H1 (cell line): ENCODE measurements around the gene TPBGL. TPM values are rescaled to one million over a fixed set of nuclear protein-coding genes. Genes with fewer than 3 reads are reported as not detected.

ENCODE experiments used
- CHD7 ChIP-seq: fragments of 300-600 bp; sonication (generic); IDR thresholded peaks from 2 replicates; pipeline ENCODE4 v1.7.1; 2012; ENCODE audit warnings: low read length, moderate library complexity, mild to moderate bottlenecking, inconsistent platforms; ENCODE audit not compliant: insufficient replicate concordance
- HDAC2 ChIP-seq, 2 experiments: fragments of 300-600 bp in 1 of 2; sonication (generic) in 1 of 2; IDR thresholded peaks; 2 replicates each; pipeline ENCODE4 v1.6.1; 2011 to 2012; ENCODE audit warnings: low read depth in 2 of 2, low read length in 2 of 2, mild to moderate bottlenecking in 2 of 2, moderate library complexity in 2 of 2, borderline replicate concordance in 1 of 2, inconsistent platforms in 1 of 2
- JUND ChIP-seq: IDR thresholded peaks from 2 replicates; pipeline ENCODE4 v1.6.1; 2011; ENCODE audit warnings: mild to moderate bottlenecking, improper control_type of control experiment, low read length
- PHF8 ChIP-seq: fragments of 200-600 bp; sonication (generic); conservative IDR thresholded peaks from 2 replicates; pipeline ENCODE4 v1.7.1; 2012; ENCODE audit warnings: low read depth, mild to moderate bottlenecking, inconsistent platforms, low read length, moderate library complexity
- TAF1 ChIP-seq: IDR thresholded peaks from 2 replicates; pipeline ENCODE4 v1.6.1; 2011; ENCODE audit warnings: mild to moderate bottlenecking, low read depth, low read length
- YY1 ChIP-seq: IDR thresholded peaks from 2 replicates; pipeline ENCODE4 v1.6.1; 2011; ENCODE audit warnings: low read depth, mild to moderate bottlenecking, low read length
- polyA plus RNA-seq, 7 experiments: library from polyadenylated mRNA; depleted of rRNA in 3 of 7; stranded (reverse) in 5 of 7; unstranded in 2 of 7; fragments of >200 nt in 5 of 7; fragments of 200-250 nt in 2 of 7; gene quantifications; 1 replicate in 5 of 7; 2 replicates in 1 of 7; 4 replicates in 1 of 7; pipeline versions ENCODE4 v1.2.1 to v1.2.3, GENCODE V29; 2011 to 2013; ENCODE audit warnings: missing spikeins in 2 of 7, mixed read lengths in 2 of 7
- total RNA-seq: library from RNA; stranded (reverse); fragmentation: NEBNext Ultra II Directional; extraction: Animal tissue kit (Norgen Biotek cat#: 25700); gene quantifications from 2 replicates; pipeline ENCODE4 v1.2.1, GENCODE V29; 2021

The TPBGL gene
- total and polyA plus RNA-seq, 2 of the 8 experiments (the other 6 are each of a cell fraction or from before 2014, with no cell fraction given) = 0.26 to 0.37 TPM

- TF ChIP-seq HDAC2 (IDR thresholded peaks at IDR 0.05; ENCODE audit: borderline replicate concordance in 1 of 2, low read depth in 2 of 2, low read length in 2 of 2) (0 out of 4 replicates have a peak, but pooled peaks of 1 of the 2 experiments have one; percentile 32), TAF1 (peak; percentile 47), JUND (no peak), PHF8 (peak; percentile 66), YY1 (peak; percentile 86; the same call in 1 of the 2 replicates), CHD7 (no peak)
These were observed 697 bp downstream of the TPBGL start (continued) for GRCh38 chr11:75241036-75241905.
